UCSD-AML1 (cell line): Measurements from ENCODE around the gene C8A.

Source experiments
- DNase-seq: peaks from one replicate; lab custom pipeline; 2025; ENCODE audit not compliant: unreplicated experiment; lab: John Stamatoyannopoulos, UW

The C8A gene

DNA sequence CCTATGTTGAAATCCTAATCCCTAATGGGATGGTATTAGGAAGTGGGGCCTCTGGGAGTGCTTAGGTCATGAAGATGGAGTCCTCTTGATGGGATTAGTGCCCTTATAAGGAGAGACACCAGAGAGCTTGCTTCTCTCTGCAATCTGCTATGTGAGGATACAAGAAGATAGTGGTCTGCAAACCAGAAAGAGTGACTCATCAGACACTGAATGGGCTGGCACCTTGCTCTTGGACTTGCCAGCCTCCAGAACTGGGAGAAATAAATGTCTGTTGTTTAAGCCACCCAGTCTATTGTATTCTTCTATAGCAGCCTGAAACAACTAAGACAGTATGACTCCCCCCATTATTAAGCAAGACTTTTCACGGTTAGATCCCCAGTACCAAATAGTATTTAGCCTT is 67.9 kb downstream of the C8A start:
- DNase-seq: no peak

DNA sequence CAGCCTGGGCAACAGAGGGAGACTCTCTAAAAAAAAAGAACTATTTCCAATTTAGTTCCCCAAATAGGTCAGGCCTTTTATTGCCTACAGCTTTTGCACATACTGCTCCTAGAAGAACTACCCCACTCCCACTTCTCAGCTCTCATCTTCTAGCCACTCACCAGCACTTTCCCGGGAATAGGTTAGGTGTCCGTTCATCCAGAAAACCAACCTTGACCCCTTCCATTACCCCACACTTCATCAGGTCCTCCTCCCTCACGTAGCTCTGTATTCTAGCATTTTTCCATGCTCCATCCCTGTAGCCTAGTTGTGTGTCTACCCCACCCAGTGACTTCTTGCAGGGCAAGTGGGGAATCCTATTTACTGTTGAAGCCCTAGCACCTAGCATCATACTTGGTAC is 68.6 kb downstream of the C8A start:
- no peak for DNase-seq

DNA sequence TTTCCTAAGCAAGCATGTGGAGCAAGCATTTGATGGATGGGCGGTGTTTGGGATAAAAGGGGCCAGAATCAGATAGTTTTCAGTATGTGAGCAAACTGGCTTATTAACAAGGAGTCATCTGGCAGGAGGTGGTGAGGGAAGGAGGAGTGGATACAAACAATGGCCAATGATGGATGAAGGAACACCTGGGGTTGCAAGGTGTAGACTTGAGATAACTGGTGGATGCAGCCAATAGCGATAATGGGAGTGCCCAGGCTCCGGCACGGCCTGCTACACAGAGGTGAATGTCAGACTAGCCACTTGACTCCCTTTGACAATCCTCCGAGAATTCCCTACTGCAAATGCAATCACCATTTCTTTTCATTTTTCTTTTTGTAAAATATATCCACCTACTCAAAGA is 69.5 kb downstream of the C8A start:
- DNase-seq: no peak

DNA sequence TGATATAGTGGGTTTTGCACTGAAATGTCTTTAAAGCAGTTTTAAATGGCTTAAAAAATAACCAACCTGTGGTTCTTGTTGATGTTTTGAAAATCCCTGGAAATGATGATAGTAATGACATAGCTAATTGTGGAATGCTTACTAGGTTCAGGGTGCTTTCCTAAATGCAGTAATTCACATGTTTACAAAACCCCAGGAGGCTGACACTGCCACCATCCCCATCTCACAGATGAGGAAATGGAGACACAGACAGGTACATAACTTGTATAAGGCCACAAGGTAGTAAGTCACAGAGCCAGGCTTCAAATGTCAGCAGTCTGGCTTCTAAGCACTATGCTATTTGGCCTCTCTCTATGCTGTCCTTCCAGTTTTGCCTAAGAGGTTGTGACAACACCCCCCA is 70.6 kb downstream of the C8A start:
- no peak for DNase-seq

DNA sequence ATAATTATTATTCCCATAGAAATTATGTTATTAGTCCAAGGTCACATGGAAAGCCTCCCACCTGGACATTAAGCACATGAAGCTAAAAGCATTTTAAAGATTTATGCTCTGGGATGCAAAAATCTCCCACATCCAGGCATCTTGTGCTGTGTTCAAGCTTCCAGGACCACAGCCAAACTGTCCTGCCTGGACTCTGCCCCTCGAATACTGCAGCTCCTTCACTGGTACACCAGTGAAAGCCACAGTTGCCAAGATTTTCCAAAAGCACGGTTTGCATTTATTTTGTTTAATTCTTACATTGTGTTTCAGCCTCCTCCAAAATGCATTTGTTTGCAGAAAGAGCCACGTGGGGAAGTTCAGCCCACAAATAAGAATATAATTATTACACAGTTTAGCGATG is 72.6 kb downstream of the C8A start:
- no peak for DNase-seq

DNA sequence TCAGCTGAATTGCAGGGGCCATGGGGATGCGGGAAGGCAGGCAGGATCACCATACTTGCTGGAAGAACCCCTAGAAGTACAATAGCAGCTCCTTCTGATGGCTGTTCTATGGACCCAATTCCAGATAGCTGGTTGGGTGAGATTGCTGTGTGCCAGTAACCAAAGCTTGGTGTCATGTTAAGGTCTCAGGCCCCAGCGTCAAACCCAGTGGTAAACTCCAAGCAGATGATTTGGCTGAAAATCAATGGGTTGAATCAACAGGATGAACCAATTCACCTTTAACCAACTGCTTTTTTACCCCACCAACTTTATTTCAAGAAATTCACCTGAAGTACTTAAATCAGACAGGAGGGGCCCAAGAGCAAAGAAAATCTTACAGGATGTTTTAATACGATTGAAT is 73.4 kb downstream of the C8A start:
- no peak for DNase-seq

GRCh38 chr1:56929492-56929891 is 74.9 kb downstream of the C8A start:
- no peak for DNase-seq

GRCh38 chr1:56931211-56931610 is 76.6 kb downstream of the C8A start:
- DNase-seq: no peak

GRCh38 chr1:56931686-56932085 is 77.1 kb downstream of the C8A start:
- no peak for DNase-seq

DNA sequence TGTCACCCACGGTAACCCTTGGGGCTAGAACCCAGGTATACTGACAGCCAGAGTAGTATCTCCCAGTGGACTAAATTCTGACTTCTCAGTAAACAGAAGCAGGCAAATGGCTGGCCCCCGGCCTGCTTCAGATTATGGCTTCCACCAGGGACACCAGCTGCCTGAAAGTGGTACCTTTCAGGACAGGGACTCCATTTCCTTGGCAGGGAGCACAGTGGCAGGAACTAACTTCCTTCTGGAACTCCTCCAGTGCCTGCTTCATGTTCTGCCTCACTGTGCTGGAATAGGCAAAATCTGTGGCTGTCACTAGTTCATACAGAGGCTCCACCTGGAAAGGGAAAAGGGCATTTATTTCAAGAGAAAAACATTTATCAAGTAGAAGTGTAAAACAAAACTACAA is 78.6 kb downstream of the C8A start:
- DNase-seq: no peak

- no peak for DNase-seq
Measured at GRCh38 chr1:56933606-56934005, 79.0 kb downstream of the C8A start.

DNA sequence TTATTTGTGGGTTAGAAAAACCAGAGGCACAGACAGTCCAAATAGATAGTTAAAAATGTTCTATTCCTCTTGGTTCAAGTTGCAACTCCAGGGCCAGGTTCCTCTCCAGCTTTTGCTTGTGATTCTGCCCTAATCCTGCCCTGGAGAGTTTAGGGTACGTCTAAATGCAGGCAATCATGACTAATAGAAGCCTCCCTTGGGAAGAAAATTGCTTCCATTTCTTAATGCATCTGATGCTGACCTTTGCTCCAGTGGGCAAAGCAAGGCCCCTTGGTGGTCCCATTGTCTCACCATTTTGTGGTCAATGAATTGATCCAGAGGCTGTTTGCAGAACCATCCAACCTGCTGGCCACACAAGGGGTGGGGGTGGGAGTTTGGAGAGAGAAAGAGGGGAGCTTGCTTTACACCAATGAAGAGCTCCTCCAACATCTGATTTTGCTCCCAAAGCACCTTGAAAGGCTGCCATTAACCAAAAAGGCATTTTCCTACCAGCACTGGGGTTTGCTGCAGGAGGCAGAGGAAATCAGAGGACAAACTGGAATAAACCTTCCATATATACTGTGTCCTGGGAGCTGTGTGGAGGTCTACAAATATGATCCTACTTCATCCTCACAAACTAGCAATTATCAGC is 79.9 kb downstream of the C8A start:
- DNase-seq: no peak

DNA sequence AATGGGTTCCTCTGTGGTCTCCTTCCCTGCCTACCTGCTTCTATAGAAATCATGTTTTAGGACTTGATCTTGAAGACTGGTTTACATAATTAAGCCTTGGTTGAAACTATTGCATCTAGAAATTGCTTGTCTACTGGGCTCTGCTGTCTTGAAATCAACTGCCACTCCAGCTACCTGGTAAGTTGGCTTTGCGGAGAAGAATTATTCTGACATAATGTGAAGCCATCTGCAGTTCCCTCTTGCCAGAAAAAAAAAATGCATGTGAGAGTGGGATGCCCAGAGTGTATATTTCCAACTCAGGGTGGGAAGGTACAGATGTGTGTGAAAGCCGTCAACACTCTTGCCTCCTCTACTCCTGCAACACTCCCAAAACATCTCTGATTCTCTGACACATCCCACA is 84.0 kb downstream of the C8A start:
- DNase-seq: no peak

DNA sequence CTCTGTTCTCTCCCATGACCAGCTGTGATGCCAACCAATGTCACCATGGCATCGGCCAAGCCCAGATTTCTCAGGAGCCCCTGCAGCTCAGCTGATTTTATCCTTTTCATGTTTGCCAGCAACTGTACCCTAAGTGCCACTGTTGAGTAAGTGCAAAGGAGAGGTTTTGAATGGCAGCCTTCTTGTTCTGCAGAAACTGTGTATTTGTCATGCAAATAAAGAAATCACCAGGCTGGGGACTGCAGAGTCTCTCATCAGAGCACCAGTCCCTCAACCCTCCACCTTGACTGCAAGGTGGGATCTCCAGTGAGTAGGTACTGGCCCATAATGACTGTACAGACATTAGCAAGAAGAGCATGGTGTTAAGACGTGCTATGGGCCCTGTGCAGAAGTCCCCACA is 84.6 kb downstream of the C8A start:
- DNase-seq: no peak

DNA sequence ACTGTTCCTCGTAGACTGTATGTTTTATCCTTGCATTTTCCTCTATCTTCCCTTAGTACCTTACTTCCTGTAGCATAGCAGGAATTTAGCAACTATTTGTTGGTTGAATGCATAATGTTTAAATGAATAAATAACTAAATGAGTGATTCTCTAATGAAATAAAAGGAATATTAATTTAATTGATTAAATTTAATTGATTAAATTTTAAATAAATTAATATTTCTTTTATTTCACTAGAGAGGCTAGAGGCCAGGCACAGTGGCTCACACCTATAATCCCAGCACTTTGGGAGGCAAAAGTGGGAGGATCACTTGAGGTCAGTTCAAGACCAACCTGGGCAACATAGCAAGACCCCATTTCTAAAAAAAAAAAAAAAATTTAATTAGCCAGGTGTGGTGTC is 85.4 kb downstream of the C8A start:
- DNase-seq: no peak

DNA sequence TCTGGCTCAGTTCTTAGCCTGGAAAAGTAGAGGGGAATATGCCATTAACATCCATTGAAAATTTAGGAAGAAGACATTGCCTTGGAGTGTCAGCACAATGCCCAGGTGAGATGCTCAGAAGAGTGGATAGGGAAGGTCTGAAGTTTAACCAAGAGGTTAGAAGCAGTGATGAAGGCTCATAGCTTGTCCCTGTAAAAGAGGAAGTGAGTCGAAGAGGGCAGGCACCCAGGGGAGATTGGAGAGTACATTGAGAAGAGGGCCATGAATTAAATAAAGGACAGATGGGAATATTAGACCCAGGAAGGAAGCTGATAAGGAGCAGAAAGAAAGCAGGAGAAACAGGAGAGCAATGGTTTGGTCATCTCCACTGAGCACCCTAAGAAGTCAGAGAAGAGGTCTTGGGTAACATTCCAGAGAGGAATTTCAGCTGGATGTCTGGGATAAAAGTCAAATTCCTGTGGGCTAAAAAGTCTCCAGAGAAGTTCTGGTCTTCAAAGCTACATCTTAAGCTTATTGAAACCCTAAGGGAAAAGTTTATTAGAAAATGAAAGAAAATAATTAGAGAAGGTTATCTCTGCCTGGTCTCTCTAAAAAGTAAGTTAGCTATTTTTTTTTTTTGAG is 93.9 kb downstream of the C8A start:
- DNase-seq: no peak

- no peak for DNase-seq
Measured at GRCh38 chr1:56952501-56952900, 97.9 kb downstream of the C8A start.

DNA sequence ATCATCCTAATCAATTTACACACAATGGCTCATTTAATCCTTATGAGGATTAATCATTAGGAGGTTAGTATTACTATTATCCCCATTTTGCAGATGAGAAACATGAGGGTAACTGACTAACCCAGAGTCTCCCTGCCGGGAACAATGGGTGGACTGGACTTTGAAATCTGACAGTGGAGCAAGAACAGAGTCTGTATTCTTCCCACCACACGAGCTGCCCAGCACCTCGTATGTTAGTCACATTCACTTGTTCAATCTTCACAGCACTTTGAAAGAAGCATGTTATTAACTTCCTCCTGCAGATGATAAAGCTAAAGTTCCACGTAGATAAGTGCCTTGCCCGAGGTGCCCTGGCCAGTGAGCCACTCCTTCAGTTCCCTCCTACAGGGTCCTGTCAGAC is 98.8 kb downstream of the C8A start:
- no peak for DNase-seq

- no peak for DNase-seq
Measured at GRCh38 chr1:56954664-56955063, 100.1 kb downstream of the C8A start.

GRCh38 chr1:56957931-56958330 is 103.3 kb downstream of the C8A start:
- DNase-seq: no peak

DNA sequence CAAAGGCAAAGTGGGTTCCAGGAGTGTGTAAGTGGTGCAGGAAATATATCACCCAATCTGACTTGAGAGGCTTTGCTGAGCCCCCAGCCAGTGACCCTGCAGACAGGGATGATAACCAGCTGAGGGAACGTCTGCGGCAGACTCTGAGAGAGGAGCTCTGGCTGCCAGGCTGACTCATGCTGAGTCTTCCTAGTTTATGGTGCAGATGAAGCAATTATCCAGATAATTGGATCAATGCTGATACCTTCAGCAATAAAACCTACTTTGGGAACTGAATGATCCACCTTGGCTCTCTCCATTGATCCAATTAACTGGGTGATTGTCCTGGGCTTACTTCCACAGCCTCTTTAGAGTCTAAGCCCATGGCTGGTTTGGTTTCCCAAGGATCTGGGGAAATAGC is 103.9 kb downstream of the C8A start:
- DNase-seq: no peak

DNA sequence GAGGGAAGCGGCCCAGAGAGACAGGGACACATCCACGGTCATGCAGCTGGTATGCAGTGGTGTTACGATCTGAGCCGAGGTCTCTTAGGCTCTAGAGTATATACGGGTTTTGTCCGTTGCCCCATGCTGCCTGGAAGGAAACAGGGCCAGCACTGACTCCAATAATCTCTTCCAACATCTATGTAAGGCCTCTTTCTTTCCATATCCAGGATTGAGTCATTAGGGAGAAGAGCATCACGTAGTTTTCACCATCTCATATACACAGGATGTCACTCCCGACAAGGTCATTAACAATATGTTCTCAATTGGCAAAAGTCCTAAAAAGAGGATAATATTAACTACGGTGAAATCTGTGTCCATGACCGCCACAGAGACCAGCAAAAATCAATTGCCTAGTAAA is 106.8 kb downstream of the C8A start:
- DNase-seq: no peak

GRCh38 chr1:56963667-56964066 is 109.1 kb downstream of the C8A start:
- DNase-seq: no peak
